NCI-H2107 treated with DMSO at 0.1 percent for 48 hours (cell line): ENCODE measurements around the gene SRD5A1.

Experiments
- DNase-seq: peaks from one replicate; lab custom pipeline; 2025; ENCODE audit not compliant: unreplicated experiment; lab: John Stamatoyannopoulos, UW

SRD5A1 gene

GRCh38 chr5:6681682-6682081 lies 48.4 kb downstream of the SRD5A1 start:
- no peak for DNase-seq

GRCh38 chr5:6682239-6682638 lies 49.0 kb downstream of the SRD5A1 start:
- DNase-seq, result no peak

DNA sequence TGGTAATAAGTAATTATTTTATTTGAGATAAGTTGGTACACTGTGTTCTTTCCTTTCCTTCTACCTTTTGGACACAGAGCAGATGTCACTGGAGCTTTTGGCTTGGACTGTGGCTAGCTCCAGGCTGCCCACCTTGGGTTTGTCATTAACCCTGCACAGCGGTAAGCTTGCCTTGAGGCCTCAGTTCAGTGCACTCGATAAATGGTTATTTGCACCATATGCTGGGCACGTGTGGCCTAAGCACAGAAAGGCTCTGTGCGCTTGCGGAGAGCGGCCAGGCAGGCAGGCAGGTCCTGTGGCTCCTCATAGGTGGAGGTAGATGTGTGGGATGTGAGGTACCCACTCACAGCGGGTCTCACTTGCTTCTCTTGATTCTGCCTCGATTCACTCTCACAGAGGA lies 50.0 kb downstream of the SRD5A1 start:
- DNase-seq, result no peak

DNA sequence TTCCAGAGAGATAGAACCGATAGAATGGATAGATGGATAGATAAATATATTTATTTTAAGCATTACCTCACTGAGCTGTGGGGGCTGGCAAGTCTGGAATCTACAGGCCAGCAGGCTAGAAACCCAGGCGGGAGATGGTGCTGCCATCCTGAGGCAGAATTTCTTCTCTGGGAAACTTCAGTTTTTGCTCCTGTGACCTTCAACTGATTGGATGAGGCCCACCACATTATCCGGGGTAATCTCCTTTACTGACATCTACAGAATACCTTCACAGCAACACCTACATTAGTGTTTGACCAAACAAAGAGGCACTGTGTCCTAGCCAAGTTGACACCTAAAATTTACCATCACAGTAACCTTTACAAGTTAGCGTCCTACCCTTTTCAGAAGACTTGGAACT lies 50.8 kb downstream of the SRD5A1 start:
- no peak for DNase-seq

- DNase-seq, result no peak
Measured at GRCh38 chr5:6686501-6686900, 53.3 kb downstream of the SRD5A1 start.

DNA sequence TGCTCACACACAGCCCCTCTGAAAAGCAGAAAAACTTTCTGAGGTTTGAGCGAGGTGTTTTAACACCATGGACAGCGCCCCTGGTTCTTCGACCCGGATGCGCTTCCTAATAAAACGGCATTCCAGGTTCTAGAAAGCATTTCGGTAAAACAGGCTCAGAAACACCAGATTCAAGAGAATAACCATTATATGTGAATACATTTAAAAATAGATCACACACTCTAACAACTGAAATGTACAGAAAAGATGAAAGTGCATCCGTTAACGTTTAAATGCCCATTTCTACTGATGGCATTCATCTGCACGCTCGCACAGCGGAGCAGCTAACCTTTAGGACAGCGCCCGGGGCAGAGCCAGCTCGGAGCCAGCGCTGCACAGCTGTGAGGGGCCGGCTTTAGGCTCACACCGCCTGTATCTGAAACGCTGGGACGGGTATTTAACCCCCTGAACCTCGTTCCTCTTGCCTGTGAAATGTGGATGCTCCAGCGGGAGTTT lies 53.7 kb downstream of the SRD5A1 start:
- no peak for DNase-seq

- DNase-seq, result no peak
Measured at GRCh38 chr5:6687505-6687904, 54.3 kb downstream of the SRD5A1 start.

- no peak for DNase-seq
Measured at GRCh38 chr5:6692906-6693305, 59.7 kb downstream of the SRD5A1 start.

DNA sequence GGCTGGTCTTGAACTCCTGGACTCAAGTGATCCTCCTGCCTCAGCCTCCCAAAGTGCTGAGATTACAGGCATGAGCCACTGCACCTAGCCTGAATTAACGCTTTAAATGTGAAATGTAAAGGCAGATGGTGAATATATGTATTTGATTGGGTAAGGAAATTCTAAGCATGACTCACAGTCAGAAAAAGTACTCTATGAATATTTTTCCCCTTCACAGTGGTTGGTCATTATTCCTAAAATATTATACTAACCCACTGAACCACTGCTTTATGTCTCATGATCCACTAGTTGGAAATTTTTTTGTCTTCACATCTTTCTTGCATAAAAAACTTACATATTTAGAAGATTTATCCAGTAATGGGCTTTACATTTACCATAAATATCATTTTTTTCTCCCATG lies 65.5 kb downstream of the SRD5A1 start:
- no peak for DNase-seq

- DNase-seq, result no peak
Measured at GRCh38 chr5:6699357-6699756, 66.1 kb downstream of the SRD5A1 start.

- DNase-seq, result no peak
Measured at GRCh38 chr5:6700074-6700684, 66.9 kb downstream of the SRD5A1 start.

GRCh38 chr5:6700685-6701355 lies 67.6 kb downstream of the SRD5A1 start:
- DNase-seq, result no peak

- no peak for DNase-seq
Measured at GRCh38 chr5:6701491-6701890, 68.3 kb downstream of the SRD5A1 start.

DNA sequence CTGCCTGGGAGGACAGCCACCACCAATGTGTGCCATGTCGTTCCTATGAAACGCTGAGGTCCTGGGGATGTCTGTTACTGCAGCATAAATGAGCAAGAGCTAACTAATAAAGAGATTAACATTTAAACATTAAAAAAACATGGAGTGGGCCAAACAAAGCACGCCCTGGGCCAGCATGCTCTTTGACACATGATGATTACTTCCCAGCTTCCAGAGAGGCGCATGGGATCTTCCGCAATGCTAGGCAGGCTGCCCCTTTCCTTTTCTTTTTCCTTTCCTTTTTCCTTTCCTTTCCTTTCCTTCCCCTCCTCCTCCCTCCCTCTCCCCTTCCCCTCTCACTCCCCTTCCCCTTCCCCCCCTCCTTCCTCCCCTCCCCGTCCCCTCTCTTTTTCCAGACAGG lies 69.4 kb downstream of the SRD5A1 start:
- no peak for DNase-seq

GRCh38 chr5:6703806-6704205 lies 70.6 kb downstream of the SRD5A1 start:
- DNase-seq, result no peak

DNA sequence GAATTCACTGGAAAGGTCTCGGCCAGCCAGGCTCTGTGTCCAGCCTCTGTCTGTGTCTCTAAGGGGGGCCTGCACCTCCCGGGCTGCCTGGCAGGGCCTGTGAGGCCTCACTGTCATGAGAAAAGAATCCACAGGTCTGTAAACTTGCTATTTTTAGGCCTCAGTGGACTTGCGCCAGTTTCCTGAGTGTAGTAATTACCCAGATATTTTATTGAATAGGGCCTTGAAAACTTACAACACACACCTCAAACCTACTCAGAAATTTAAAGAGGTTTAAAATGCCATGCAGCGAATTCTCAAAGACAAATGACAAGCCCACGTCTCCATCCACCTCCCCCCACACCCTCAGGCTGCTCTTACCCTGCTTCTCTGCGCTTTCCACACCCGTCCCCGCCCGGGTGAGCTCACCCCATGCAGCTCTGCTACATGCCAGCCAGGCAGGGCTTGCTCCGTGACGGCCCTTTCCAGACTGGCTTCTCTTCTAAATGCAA lies 71.2 kb downstream of the SRD5A1 start:
- DNase-seq, result no peak

GRCh38 chr5:6705088-6705487 lies 71.8 kb downstream of the SRD5A1 start:
- no peak for DNase-seq

DNA sequence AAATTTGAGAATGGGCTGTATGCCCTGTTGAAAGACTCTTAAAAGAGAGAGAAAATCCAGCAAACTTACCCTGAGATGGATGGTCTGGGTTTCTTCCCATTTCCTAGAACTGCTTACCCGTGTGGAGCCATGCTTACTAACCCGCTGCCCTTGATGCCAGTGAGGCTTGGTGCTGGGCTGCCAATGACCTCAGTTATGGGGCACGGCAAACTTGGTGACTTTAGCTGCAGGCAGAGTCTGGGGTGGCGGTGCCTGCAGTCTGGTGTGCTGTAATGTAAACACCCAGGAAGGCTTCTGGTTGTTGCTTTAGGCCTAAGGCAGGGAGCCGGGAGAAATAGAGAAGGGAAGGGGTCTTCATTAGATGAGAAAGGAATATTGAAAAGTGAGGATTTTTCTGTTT lies 72.7 kb downstream of the SRD5A1 start:
- DNase-seq, result no peak

- DNase-seq, result no peak
Measured at GRCh38 chr5:6707852-6708251, 74.6 kb downstream of the SRD5A1 start.

DNA sequence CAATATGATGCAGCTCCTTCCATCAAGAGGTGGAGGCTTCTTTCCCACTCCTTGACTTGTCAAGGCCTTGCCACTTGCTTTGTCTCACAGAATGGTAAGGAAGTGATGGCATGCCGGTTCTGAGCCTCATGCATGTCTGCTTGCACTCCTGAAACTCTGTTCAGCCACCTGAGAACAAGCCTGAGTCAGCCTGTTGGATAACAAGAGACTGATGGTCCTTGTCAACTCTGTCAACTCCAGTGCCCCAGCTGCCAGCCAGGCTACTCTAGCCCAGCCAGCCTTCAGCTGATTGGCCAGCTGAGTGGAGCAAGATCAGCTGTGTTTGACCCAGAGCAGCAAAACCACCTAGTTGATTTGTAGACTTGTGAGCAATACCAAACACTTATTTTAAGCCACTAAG lies 75.6 kb downstream of the SRD5A1 start:
- no peak for DNase-seq

GRCh38 chr5:6710070-6710469 lies 76.8 kb downstream of the SRD5A1 start:
- DNase-seq, result no peak

GRCh38 chr5:6710551-6711318 lies 77.5 kb downstream of the SRD5A1 start:
- DNase-seq, result no peak
